VCaP (cell line): ENCODE results near the gene TAF4.

Experiments
- H3K27ac ChIP-seq: fragments of 450-650 bp; 2 replicates; pipeline ENCODE4 v1.5.1; 2017
- TF ChIP-seq, protein P1 (sequence below): fragments of 450-650 bp; conservative IDR thresholded peaks from 2 replicates; pipeline ENCODE4 v1.5.1; 2017; ENCODE audit warnings: mild to moderate bottlenecking, moderate library complexity

Gene TAF4

DNA sequence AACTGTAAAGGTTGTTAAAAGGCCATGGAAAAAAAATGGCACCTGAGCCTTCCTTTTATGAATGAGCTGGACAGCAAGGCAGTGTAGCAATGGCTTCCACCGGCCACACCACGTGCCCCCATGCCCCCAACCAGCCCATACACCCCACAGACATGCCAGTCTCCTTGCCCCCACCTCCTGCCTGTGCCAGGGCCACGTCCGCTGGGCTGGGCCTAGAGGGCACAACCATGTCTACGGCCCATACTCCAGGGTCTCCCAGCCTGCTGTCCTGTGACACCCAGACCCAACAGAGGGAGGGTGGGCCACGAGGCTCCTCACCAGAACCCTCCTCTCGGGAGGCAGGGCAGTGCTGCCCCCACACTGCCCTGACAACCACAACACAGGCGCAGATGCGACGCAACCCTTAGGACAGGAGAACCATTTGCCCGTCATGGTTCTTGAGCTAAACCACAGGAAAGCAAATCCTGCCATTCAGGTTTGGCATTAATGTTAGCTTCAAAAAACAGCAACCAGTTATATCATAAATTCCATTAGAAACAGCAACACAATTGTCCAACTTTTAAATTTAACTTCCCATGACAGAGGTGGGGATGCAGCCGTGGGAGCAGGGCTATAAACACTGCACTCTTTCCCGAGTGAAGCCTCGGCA, 50.7 kb downstream of the TAF4 start:
- TF ChIP-seq, protein P1, sequence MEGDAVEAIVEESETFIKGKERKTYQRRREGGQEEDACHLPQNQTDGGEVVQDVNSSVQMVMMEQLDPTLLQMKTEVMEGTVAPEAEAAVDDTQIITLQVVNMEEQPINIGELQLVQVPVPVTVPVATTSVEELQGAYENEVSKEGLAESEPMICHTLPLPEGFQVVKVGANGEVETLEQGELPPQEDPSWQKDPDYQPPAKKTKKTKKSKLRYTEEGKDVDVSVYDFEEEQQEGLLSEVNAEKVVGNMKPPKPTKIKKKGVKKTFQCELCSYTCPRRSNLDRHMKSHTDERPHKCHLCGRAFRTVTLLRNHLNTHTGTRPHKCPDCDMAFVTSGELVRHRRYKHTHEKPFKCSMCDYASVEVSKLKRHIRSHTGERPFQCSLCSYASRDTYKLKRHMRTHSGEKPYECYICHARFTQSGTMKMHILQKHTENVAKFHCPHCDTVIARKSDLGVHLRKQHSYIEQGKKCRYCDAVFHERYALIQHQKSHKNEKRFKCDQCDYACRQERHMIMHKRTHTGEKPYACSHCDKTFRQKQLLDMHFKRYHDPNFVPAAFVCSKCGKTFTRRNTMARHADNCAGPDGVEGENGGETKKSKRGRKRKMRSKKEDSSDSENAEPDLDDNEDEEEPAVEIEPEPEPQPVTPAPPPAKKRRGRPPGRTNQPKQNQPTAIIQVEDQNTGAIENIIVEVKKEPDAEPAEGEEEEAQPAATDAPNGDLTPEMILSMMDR, result no peak
- H3K27ac ChIP-seq, result no peak overlapping the region

GRCh38 chr20:62014488-62014775, 51.2 kb downstream of the TAF4 start:
- TF ChIP-seq, protein P1, result no peak
- no peak overlapping the region for H3K27ac ChIP-seq

- H3K27ac ChIP-seq, result no peak overlapping the region
- TF ChIP-seq, protein P1, result no peak
Measured at GRCh38 chr20:62012631-62013030, 53.0 kb downstream of the TAF4 start.

GRCh38 chr20:62011938-62012534, 53.6 kb downstream of the TAF4 start:
- TF ChIP-seq, protein P1, result no peak

DNA sequence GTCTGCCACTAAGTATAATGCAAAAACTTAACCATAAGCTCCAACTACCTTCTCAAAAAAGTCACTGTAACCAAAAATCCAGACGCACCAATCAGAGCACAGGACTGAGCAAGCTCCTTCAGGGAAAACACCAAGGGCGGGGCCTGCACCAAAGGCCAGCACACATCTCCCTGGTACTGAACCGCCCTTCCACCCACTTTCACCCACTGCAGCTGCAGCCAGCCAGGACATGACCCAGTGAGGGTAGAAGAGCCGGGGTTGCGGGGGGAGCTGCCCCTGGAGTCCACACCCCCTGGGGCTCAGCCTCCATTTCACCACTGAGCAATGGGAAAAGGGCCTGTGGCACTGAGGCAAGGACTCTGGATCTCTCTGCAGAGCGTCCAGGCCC, 54.3 kb downstream of the TAF4 start:
- TF ChIP-seq, protein P1, result no peak
- H3K27ac ChIP-seq, result peak overlapping the region; percentile 35

More at GRCh38 chr20:62011938-62012534, 53.6 kb downstream of the TAF4 start:
- peak overlapping the region; percentile 35; the same call in 1 of the 2 replicates for H3K27ac ChIP-seq

- TF ChIP-seq, protein P1, result peak; percentile 77
- peak overlapping the region; percentile 35 for H3K27ac ChIP-seq
Measured at GRCh38 chr20:62010551-62011402, 54.9 kb downstream of the TAF4 start.

DNA sequence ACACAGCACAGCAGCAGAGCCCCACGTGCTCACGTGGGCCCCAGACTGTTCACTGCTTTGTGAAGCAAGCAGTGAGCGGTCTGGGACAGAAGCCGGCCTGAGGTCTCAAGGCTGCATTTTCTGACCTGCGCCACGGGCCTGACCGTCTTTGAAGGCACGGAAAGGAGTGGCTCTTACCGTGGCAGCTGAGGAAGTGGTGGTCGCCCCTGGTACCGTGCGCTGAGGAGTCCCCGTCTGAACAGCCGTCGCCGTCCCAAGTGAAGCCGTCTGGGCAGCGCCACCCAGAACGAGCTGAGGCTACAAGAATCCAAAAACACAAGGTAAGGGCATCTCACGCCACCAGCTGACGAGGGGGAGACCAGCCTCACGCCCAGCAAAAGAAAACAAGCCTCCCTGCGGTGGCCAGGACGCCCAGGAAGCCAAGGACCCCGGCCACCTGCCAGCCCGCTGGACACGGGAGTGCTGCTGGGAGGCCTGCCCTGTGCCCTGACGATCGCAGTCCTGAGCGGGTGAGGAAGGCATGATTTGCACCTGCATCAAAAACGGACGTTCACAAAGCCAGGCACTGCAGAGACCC, 55.7 kb downstream of the TAF4 start:
- TF ChIP-seq, protein P1, result no peak
- no peak overlapping the region for H3K27ac ChIP-seq
